ENCODE results near the gene ZC3H12A.
A peak's percentile ranks its signal among the peaks of the same experiment; 100 is the strongest.

The ZC3H12A gene

GRCh38 chr1:37482796-37483744 is 8.7 kb downstream of the ZC3H12A start:
- Histone ChIP-seq H4K20me1 (peaks cover 0 to 62% (median 34%) of the 10 kb centered on the region in 11 experiments; a peak in 14 of 22 replicates), H3K27me3 (no peaks in the 10 kb centered on the region), H3K9me3 (replicated peaks in 1 of 11) (no peaks in the 10 kb centered on the region), H3K4me1 (peaks cover 53 to 100% (median 90%) of the 10 kb centered on the region in 10 experiments), H3K4me2 (peak overlapping the region in 3 of 11 experiments; percentile 95 to 100 (median 97); a peak in 5 of 22 replicates), H3K4me3 (no peak overlapping the region), H3K27ac (peak overlapping the region in 10 of 11 experiments; percentile 30 to 98 (median 94); a peak in 18 of 22 replicates), H3K9ac (peak overlapping the region in 5 of 11 experiments; percentile 48 to 93 (median 92); a peak in 8 of 22 replicates), H3K36me3 (peaks cover 57 to 74% (median 68%) of the 10 kb centered on the region in 11 experiments)
- no peak for TF ChIP-seq Cebpa-rat (IDR thresholded peaks at IDR 0.05)

- Histone ChIP-seq H3K9ac (peak overlapping the region in 2 of 11 experiments; percentile 21 to 93; a peak in 3 of 22 replicates), H3K4me2 (peak overlapping the region in 2 of 11 experiments; percentile 33 to 96; a peak in 3 of 22 replicates), H3K27me3 (no peaks in the 10 kb centered on the region), H3K4me3 (no peak overlapping the region), H3K27ac (peak overlapping the region in 9 of 11 experiments; percentile 5 to 98 (median 93); a peak in 10 of 22 replicates), H3K4me1 (peaks cover 46 to 100% (median 88%) of the 10 kb centered on the region in 10 experiments), H4K20me1 (peaks cover 0 to 58% (median 28%) of the 10 kb centered on the region in 11 experiments; a peak in 13 of 22 replicates), H3K36me3 (peaks cover 52 to 74% (median 70%) of the 10 kb centered on the region in 11 experiments), H3K9me3 (replicated peaks in 1 of 11) (no peaks in the 10 kb centered on the region)
- no peak for TF ChIP-seq Cebpa-rat (IDR thresholded peaks at IDR 0.05)
These were observed 9.4 kb downstream of the ZC3H12A start for GRCh38 chr1:37483785-37484184.

- no peak for TF ChIP-seq Cebpa-rat (IDR thresholded peaks at IDR 0.05)
- Histone ChIP-seq H3K27me3 (no peaks in the 10 kb centered on the region), H3K9me3 (replicated peaks in 1 of 11) (no peaks in the 10 kb centered on the region), H3K9ac (peak overlapping the region in 5 of 11 experiments; percentile 10 to 93 (median 23); a peak in 5 of 22 replicates), H3K27ac (peak overlapping the region in 9 of 11 experiments; percentile 10 to 98 (median 87); a peak in 13 of 22 replicates), H4K20me1 (peaks cover 0 to 58% (median 26%) of the 10 kb centered on the region in 11 experiments; a peak in 13 of 22 replicates), H3K4me2 (peak overlapping the region in 6 of 11 experiments; percentile 76 to 96 (median 91); a peak in 9 of 22 replicates), H3K36me3 (peaks cover 54 to 78% (median 74%) of the 10 kb centered on the region in 11 experiments), H3K4me1 (peaks cover 39 to 100% (median 84%) of the 10 kb centered on the region in 10 experiments), H3K4me3 (no peak overlapping the region)
These were observed 10.1 kb downstream of the ZC3H12A start for GRCh38 chr1:37484325-37485051.

GRCh38 chr1:37485902-37486679 is 11.7 kb downstream of the ZC3H12A start:
- Histone ChIP-seq H3K4me3 (peak overlapping the region in 7 of 10 experiments; percentile 29 to 64 (median 48); a peak in 12 of 20 replicates), H3K27ac (peak overlapping the region; percentile 5 to 98 (median 79); a peak in 20 of 22 replicates), H3K36me3 (peaks cover 53 to 79% (median 75%) of the 10 kb centered on the region in 11 experiments), H3K9me3 (replicated peaks in 1 of 11) (no peaks in the 10 kb centered on the region), H3K27me3 (no peaks in the 10 kb centered on the region), H3K4me1 (peaks cover 24 to 85% (median 70%) of the 10 kb centered on the region in 10 experiments), H4K20me1 (peaks cover 0 to 44% (median 18%) of the 10 kb centered on the region in 11 experiments; a peak in 11 of 22 replicates), H3K9ac (peak overlapping the region in 10 of 11 experiments; percentile 51 to 75 (median 68); a peak in 20 of 22 replicates), H3K4me2 (peak overlapping the region; percentile 76 to 96 (median 89))
- TF ChIP-seq Cebpa-rat (IDR thresholded peaks at IDR 0.05), result no peak

- peaks cover 49 to 79% (median 71%) of the 10 kb centered on the region in 11 experiments for H3K36me3 ChIP-seq
- peak overlapping the region; percentile 76 to 96 (median 89) for H3K4me2 ChIP-seq
- H3K9ac ChIP-seq, result peak overlapping the region; percentile 51 to 75 (median 66); a peak in 21 of 22 replicates
- no peaks in the 10 kb centered on the region for H3K9me3 ChIP-seq (replicated peaks in 1 of 11)
- H3K4me3 ChIP-seq, result peak overlapping the region in 7 of 10 experiments; percentile 29 to 64 (median 48); a peak in 12 of 20 replicates
- H3K27ac ChIP-seq, result peak overlapping the region; percentile 5 to 98 (median 79); a peak in 21 of 22 replicates
- H4K20me1 ChIP-seq, result peaks cover 0 to 36% (median 10%) of the 10 kb centered on the region in 11 experiments; a peak in 11 of 22 replicates
- H3K4me1 ChIP-seq, result peaks cover 24 to 83% (median 68%) of the 10 kb centered on the region in 10 experiments
- H3K27me3 ChIP-seq, result no peaks in the 10 kb centered on the region
- peak in 7 of 11 experiments; percentile 12 to 67 (median 31); a peak in 5 of 22 replicates for TF ChIP-seq Cebpa-rat (IDR thresholded peaks at IDR 0.05)
These were observed 12.6 kb downstream of the ZC3H12A start for GRCh38 chr1:37486680-37487618.

GRCh38 chr1:37487619-37487984 is 13.2 kb downstream of the ZC3H12A start:
- H3K9me3 ChIP-seq (replicated peaks in 1 of 11), result no peaks in the 10 kb centered on the region

More at GRCh38 chr1:37487619-37487984, 13.2 kb downstream of the ZC3H12A start:
- Histone ChIP-seq H3K9ac (peak overlapping the region in 10 of 11 experiments; percentile 1 to 74 (median 66); a peak in 15 of 22 replicates), H3K4me1 (peaks cover 28 to 83% (median 64%) of the 10 kb centered on the region in 10 experiments), H3K36me3 (peaks cover 48 to 79% (median 71%) of the 10 kb centered on the region in 11 experiments), H4K20me1 (peaks cover 0 to 29% (median 10%) of the 10 kb centered on the region in 11 experiments; a peak in 11 of 22 replicates), H3K27ac (peak overlapping the region; percentile 4 to 98 (median 76); a peak in 19 of 22 replicates), H3K4me3 (no peak overlapping the region), H3K27me3 (no peaks in the 10 kb centered on the region), H3K4me2 (peak overlapping the region in 10 of 11 experiments; percentile 79 to 96 (median 90); a peak in 19 of 22 replicates)
- TF ChIP-seq Cebpa-rat (IDR thresholded peaks at IDR 0.05), result no peak

Measured in BLaER1 treated with 17β-estradiol and CSF1 and Interleukin-3, amounts not matched to agents 10 nM and 100 nM (cell line).